GM12878 (cell line): Measurements from ENCODE around the gene MIR17HG.

Experiments used
- HDAC6 ChIP-seq: fragments of 200-600 bp; sonication (generic); IDR thresholded peaks from one replicate; pipeline ENCODE4 v1.8.0; 2017; ENCODE audit warnings: antibody characterized with exemption; ENCODE audit not compliant: unreplicated experiment
- POLR2AphosphoS5 ChIP-seq: IDR thresholded peaks from 2 replicates; pipeline ENCODE4 v1.6.1; 2011; ENCODE audit warnings: mild to moderate bottlenecking, low read length, inconsistent platforms
- RAD21 ChIP-seq: IDR thresholded peaks from 2 replicates; pipeline ENCODE4 v1.6.1; 2011; ENCODE audit warnings: mild to moderate bottlenecking, low read depth, low read length, moderate library complexity; ENCODE audit not compliant: insufficient read depth
- RCOR1 ChIP-seq: conservative IDR thresholded peaks from 2 replicates; pipeline ENCODE4 v1.6.1; 2012; ENCODE audit warnings: low read depth, low read length, improper control_type of control experiment
- TBL1XR1 ChIP-seq: IDR thresholded peaks from 2 replicates; pipeline ENCODE4 v1.6.1; 2012; ENCODE audit warnings: low read depth, low read length, improper control_type of control experiment
- TF ChIP-seq, protein P1 (sequence below): fragments of 450-650 bp; IDR thresholded peaks from 2 replicates; pipeline ENCODE4 v1.6.1; 2017; ENCODE audit warnings: mild to moderate bottlenecking
- TF ChIP-seq, protein P2 (sequence below), 3 experiments: IDR thresholded peaks in 2 of 3; conservative IDR thresholded peaks in 1 of 3; 2 replicates each; pipeline ENCODE4 v1.5.1; 2011; ENCODE audit warnings: low read depth in 3 of 3, low read length in 3 of 3, mild to moderate bottlenecking in 3 of 3, control low read depth in 2 of 3, moderate library complexity in 2 of 3, inconsistent platforms in 1 of 3, mixed read lengths in 1 of 3; ENCODE audit not compliant: control insufficient read depth in 2 of 3, insufficient read depth in 1 of 3; ENCODE audit errors: extremely low read depth in 1 of 3
- TF ChIP-seq, protein P3 (sequence below): fragments of 450-650 bp; IDR thresholded peaks from 2 replicates; pipeline ENCODE4 v1.6.1; 2017; ENCODE audit warnings: low read depth, mild to moderate bottlenecking, moderate library complexity
- TF ChIP-seq, protein P4 (sequence below): fragments of 450-650 bp; IDR thresholded peaks from 2 replicates; pipeline ENCODE4 v1.6.1; 2017; ENCODE audit warnings: mild to moderate bottlenecking, low read depth, inconsistent platforms; ENCODE audit not compliant: poor library complexity, severe bottlenecking

DNA sequence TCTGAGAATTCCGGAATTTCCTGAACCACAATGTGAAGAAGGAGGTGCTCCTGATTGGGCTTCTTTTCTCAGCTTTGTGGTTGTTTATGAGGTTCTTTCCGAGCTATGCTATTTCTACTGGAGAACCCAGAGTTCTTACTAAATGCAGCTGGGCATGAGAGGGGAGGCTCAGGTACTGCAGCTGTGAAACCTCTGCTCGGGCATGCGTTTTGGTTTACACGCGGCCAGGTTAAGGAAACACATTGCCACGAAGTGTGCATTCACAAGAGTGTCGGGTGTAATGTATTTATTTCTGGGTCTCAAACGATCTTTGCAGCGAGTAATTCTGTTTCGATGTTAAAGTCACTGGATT lies 661 bp upstream of the MIR17HG start:
- TF ChIP-seq, protein P1, sequence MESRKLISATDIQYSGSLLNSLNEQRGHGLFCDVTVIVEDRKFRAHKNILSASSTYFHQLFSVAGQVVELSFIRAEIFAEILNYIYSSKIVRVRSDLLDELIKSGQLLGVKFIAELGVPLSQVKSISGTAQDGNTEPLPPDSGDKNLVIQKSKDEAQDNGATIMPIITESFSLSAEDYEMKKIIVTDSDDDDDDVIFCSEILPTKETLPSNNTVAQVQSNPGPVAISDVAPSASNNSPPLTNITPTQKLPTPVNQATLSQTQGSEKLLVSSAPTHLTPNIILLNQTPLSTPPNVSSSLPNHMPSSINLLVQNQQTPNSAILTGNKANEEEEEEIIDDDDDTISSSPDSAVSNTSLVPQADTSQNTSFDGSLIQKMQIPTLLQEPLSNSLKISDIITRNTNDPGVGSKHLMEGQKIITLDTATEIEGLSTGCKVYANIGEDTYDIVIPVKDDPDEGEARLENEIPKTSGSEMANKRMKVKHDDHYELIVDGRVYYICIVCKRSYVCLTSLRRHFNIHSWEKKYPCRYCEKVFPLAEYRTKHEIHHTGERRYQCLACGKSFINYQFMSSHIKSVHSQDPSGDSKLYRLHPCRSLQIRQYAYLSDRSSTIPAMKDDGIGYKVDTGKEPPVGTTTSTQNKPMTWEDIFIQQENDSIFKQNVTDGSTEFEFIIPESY = no peak
- TF ChIP-seq RAD21 = no peak
- no peak for TF ChIP-seq HDAC6
- no peak for TF ChIP-seq TBL1XR1
- TF ChIP-seq, protein P2, sequence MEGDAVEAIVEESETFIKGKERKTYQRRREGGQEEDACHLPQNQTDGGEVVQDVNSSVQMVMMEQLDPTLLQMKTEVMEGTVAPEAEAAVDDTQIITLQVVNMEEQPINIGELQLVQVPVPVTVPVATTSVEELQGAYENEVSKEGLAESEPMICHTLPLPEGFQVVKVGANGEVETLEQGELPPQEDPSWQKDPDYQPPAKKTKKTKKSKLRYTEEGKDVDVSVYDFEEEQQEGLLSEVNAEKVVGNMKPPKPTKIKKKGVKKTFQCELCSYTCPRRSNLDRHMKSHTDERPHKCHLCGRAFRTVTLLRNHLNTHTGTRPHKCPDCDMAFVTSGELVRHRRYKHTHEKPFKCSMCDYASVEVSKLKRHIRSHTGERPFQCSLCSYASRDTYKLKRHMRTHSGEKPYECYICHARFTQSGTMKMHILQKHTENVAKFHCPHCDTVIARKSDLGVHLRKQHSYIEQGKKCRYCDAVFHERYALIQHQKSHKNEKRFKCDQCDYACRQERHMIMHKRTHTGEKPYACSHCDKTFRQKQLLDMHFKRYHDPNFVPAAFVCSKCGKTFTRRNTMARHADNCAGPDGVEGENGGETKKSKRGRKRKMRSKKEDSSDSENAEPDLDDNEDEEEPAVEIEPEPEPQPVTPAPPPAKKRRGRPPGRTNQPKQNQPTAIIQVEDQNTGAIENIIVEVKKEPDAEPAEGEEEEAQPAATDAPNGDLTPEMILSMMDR (IDR thresholded peaks at IDR 0.05 in 2 of 3, conservative IDR thresholded peaks at IDR 0.05 in 1 of 3; ENCODE audit: control insufficient read depth in 2 of 3, extremely low read depth in 1 of 3, insufficient read depth in 1 of 3, low read depth in 3 of 3, low read length in 3 of 3) = no peak
- no peak for TF ChIP-seq POLR2AphosphoS5
- TF ChIP-seq, protein P3, sequence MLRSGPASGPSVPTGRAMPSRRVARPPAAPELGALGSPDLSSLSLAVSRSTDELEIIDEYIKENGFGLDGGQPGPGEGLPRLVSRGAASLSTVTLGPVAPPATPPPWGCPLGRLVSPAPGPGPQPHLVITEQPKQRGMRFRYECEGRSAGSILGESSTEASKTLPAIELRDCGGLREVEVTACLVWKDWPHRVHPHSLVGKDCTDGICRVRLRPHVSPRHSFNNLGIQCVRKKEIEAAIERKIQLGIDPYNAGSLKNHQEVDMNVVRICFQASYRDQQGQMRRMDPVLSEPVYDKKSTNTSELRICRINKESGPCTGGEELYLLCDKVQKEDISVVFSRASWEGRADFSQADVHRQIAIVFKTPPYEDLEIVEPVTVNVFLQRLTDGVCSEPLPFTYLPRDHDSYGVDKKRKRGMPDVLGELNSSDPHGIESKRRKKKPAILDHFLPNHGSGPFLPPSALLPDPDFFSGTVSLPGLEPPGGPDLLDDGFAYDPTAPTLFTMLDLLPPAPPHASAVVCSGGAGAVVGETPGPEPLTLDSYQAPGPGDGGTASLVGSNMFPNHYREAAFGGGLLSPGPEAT = no peak
- TF ChIP-seq, protein P4, sequence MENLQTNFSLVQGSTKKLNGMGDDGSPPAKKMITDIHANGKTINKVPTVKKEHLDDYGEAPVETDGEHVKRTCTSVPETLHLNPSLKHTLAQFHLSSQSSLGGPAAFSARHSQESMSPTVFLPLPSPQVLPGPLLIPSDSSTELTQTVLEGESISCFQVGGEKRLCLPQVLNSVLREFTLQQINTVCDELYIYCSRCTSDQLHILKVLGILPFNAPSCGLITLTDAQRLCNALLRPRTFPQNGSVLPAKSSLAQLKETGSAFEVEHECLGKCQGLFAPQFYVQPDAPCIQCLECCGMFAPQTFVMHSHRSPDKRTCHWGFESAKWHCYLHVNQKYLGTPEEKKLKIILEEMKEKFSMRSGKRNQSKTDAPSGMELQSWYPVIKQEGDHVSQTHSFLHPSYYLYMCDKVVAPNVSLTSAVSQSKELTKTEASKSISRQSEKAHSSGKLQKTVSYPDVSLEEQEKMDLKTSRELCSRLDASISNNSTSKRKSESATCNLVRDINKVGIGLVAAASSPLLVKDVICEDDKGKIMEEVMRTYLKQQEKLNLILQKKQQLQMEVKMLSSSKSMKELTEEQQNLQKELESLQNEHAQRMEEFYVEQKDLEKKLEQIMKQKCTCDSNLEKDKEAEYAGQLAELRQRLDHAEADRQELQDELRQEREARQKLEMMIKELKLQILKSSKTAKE = no peak
- TF ChIP-seq RCOR1 = no peak
